Embryonic facial prominence (tissue), 1 donor: ENCODE measurements around the gene PLEKHH3.

ENCODE experiments used
- DNase-seq: peaks from one replicate; pipeline ENCODE4 v3.0.0-alpha.2; 2016; ENCODE audit errors: extremely low spot score

The PLEKHH3 gene

GRCh38 chr17:42676424-42677011, at the start of gene PLEKHH3:
PLEKHH3 (minus strand) TSS chr17:42676994; CDS start chr17:42676563, 431 bp downstream.
- DNase-seq: no peak

GRCh38 chr17:42725143-42725542, 48.3 kb upstream of the PLEKHH3 start:
- DNase-seq: no peak

- no peak for DNase-seq
Observed at GRCh38 chr17:42723636-42724035, 46.8 kb upstream of the PLEKHH3 start.

GRCh38 chr17:42720996-42721583, 44.3 kb upstream of the PLEKHH3 start:
- DNase-seq: peak; percentile 20

- DNase-seq: no peak
Observed at GRCh38 chr17:42709561-42709960, 32.8 kb upstream of the PLEKHH3 start.

GRCh38 chr17:42708588-42708987, 31.8 kb upstream of the PLEKHH3 start:
- DNase-seq: no peak

GRCh38 chr17:42706732-42707131, 29.9 kb upstream of the PLEKHH3 start:
- no peak for DNase-seq

- no peak for DNase-seq
Observed at GRCh38 chr17:42704837-42705494, 28.2 kb upstream of the PLEKHH3 start.

GRCh38 chr17:42704490-42704836, 27.7 kb upstream of the PLEKHH3 start:
- no peak for DNase-seq

- DNase-seq: no peak
Observed at GRCh38 chr17:42702446-42702845, 25.7 kb upstream of the PLEKHH3 start.

- no peak for DNase-seq
Observed at GRCh38 chr17:42700586-42701289, 23.9 kb upstream of the PLEKHH3 start.

- no peak for DNase-seq
Observed at GRCh38 chr17:42699415-42699740, 22.6 kb upstream of the PLEKHH3 start.

GRCh38 chr17:42698736-42699414, 22.1 kb upstream of the PLEKHH3 start:
- DNase-seq: no peak

- no peak for DNase-seq
Observed at GRCh38 chr17:42697108-42697811, 20.5 kb upstream of the PLEKHH3 start.

- no peak for DNase-seq
Observed at GRCh38 chr17:42695500-42695899, 18.7 kb upstream of the PLEKHH3 start.

- DNase-seq: no peak
Observed at GRCh38 chr17:42694524-42694923, 17.7 kb upstream of the PLEKHH3 start.

- no peak for DNase-seq
Observed at GRCh38 chr17:42692489-42692888, 15.7 kb upstream of the PLEKHH3 start.

GRCh38 chr17:42691021-42691545, 14.3 kb upstream of the PLEKHH3 start:
- no peak for DNase-seq

- no peak for DNase-seq
Observed at GRCh38 chr17:42690596-42690995, 13.8 kb upstream of the PLEKHH3 start.

- DNase-seq: no peak
Observed at GRCh38 chr17:42687707-42688320, 11.0 kb upstream of the PLEKHH3 start.

- no peak for DNase-seq
Observed at GRCh38 chr17:42686520-42687128, 9.8 kb upstream of the PLEKHH3 start.
